ENCODE measurements around the gene DUSP6. TPM values are rescaled to one million over a fixed set of nuclear protein-coding genes. Genes with fewer than 3 reads are reported as not detected.

DUSP6 gene
- total and polyA plus RNA-seq, 4 donors = 24.1 to 37.0 (median 35.3) TPM

GRCh38 chr12:89392391-89392790, 40.1 kb upstream of the DUSP6 start:
- Histone ChIP-seq H3K4me1 (ENCODE audit: control insufficient read depth in 4 of 4, insufficient read depth in 4 of 4, low read length in 3 of 4) (peaks cover 10 to 34% (median 21%) of the 10 kb centered on the region in 4 donors), H3K9ac (ENCODE audit: low read depth in 1 of 2, low read length in 2 of 2) (no peak overlapping the region)

More at GRCh38 chr12:89392391-89392790, 40.1 kb upstream of the DUSP6 start:
- no peak for DNase-seq (ENCODE audit: low spot score)
- peaks cover 0 to 2% (median 0%) of the 10 kb centered on the region in 4 donors for H3K36me3 ChIP-seq (ENCODE audit: control insufficient read depth in 4 of 4, insufficient read depth in 3 of 4, low read depth in 1 of 4, low read length in 3 of 4)
- no peaks in the 10 kb centered on the region for H3K27me3 ChIP-seq (ENCODE audit: control insufficient read depth in 4 of 4, insufficient read depth in 4 of 4, low read length in 3 of 4)
- H3K4me3 ChIP-seq (ENCODE audit: low read depth in 1 of 3, low read length in 3 of 3) = no peak overlapping the region
- H3K27ac ChIP-seq (ENCODE audit: low read depth in 1 of 2, low read length in 2 of 2) = no peak overlapping the region
- TF ChIP-seq GABPA (IDR thresholded peaks at IDR 0.05 in 1 of 2, conservative IDR thresholded peaks at IDR 0.05 in 1 of 2) (no peak), FOXA2 (IDR thresholded peaks at IDR 0.05) (no peak), REST (IDR thresholded peaks at IDR 0.05) (no peak), MAX (IDR thresholded peaks at IDR 0.05) (no peak), TAF1 (conservative IDR thresholded peaks at IDR 0.05) (no peak), RXRA (IDR thresholded peaks at IDR 0.05) (no peak), HNF4G (IDR thresholded peaks at IDR 0.05) (no peak), ATF3 (IDR thresholded peaks at IDR 0.05) (no peak), CTCF (IDR thresholded peaks at IDR 0.05; ENCODE audit: low read depth, low read length, missing input control) (no peak), NR2F2 (IDR thresholded peaks at IDR 0.05) (no peak), FOXA1 (IDR thresholded peaks at IDR 0.05) (no peak), ZBTB33 (IDR thresholded peaks at IDR 0.05) (no peak), SP1 (IDR thresholded peaks at IDR 0.05) (no peak), RAD21 (IDR thresholded peaks at IDR 0.05) (no peak)
- no peaks in the 10 kb centered on the region for H3K9me3 ChIP-seq (ENCODE audit: control insufficient read depth in 4 of 4, low read length in 3 of 4)
- WGBS = 95% methylated on average over 3 of the region's 3 CpGs

Measured in liver (tissue), 9 donors.